Neural cell (in vitro differentiated cells): ENCODE data around the gene R3HDML. TPM values are rescaled to one million over a fixed set of nuclear protein-coding genes. Genes with fewer than 3 reads are reported as not detected.
"Not testable (repeated sequence)": the region's sequence is repeated elsewhere in the genome, so short reads cannot be mapped to it uniquely, and the experiment has no call there.

Experiments used
- H2AFZ ChIP-seq: fragments of 200-600, 300-800 bp; sonication (generic), shearing (Covaris generic); 2 replicates; pipeline ENCODE4 v1.6.0; 2014; ENCODE audit warnings: low read depth, mild to moderate bottlenecking, antibody characterized with exemption, low read length, moderate library complexity
- H3F3A ChIP-seq: fragments of 200-600 bp; shearing (Covaris generic); 2 replicates; pipeline ENCODE4 v1.6.1; 2016; ENCODE audit warnings: mild to moderate bottlenecking, moderate library complexity, mixed read lengths, antibody characterized with exemption, low read length; ENCODE audit not compliant: insufficient read depth, poor library complexity, severe bottlenecking
- H3K27ac ChIP-seq: fragments of 200-600, 300-800 bp; sonication (generic), shearing (Covaris generic); 2 replicates; pipeline ENCODE4 v1.5.1; 2014; ENCODE audit warnings: mild to moderate bottlenecking, low read length, moderate library complexity
- H3K27me3 ChIP-seq: fragments of 300-800, 200-600 bp; sonication (generic), shearing (Covaris generic); 2 replicates; pipeline ENCODE4 v1.6.0; 2014; ENCODE audit warnings: mild to moderate bottlenecking, low read depth, low read length, moderate library complexity; ENCODE audit not compliant: insufficient read depth
- H3K36me3 ChIP-seq: fragments of 300-800, 200-600 bp; sonication (generic), shearing (Covaris generic); 2 replicates; pipeline ENCODE4 v1.5.1; 2014; ENCODE audit warnings: mild to moderate bottlenecking, antibody characterized with exemption, low read length, moderate library complexity; ENCODE audit not compliant: insufficient read depth
- H3K4me2 ChIP-seq: fragments of 300-800, 200-600 bp; sonication (generic), shearing (Covaris generic); 2 replicates; pipeline ENCODE4 v1.6.0; 2014; ENCODE audit warnings: mild to moderate bottlenecking, low read length
- H3K4me3 ChIP-seq: fragments of 300-800, 200-600 bp; sonication (generic), shearing (Covaris generic); 2 replicates; pipeline ENCODE4 v1.5.1; 2014; ENCODE audit warnings: mild to moderate bottlenecking, low read length, moderate library complexity
- H3K79me2 ChIP-seq: fragments of 200-600 bp; shearing (Covaris generic); replicated peaks from 2 replicates; pipeline ENCODE4 v1.6.0; 2014; ENCODE audit warnings: mild to moderate bottlenecking, low read length, moderate library complexity; ENCODE audit not compliant: insufficient read depth
- H3K9ac ChIP-seq: fragments of 300-800, 200-600 bp; sonication (generic), shearing (Covaris generic); 2 replicates; pipeline ENCODE4 v1.6.1; 2016; ENCODE audit warnings: mild to moderate bottlenecking, low read length, mixed read lengths
- H3K9me2 ChIP-seq: fragments of 200-600 bp; shearing (Covaris generic); 2 replicates; pipeline ENCODE4 v1.6.1; 2016; ENCODE audit warnings: mild to moderate bottlenecking, low read length, mixed read lengths; ENCODE audit not compliant: insufficient read depth
- H3K9me3 ChIP-seq: fragments of 200-600, 300-800 bp; sonication (generic), shearing (Covaris generic); 2 replicates; pipeline ENCODE4 v1.6.1; 2016; ENCODE audit warnings: mild to moderate bottlenecking, mixed run types, low read length, moderate library complexity, mixed read lengths
- H4K20me1 ChIP-seq: fragments of 200-600 bp; shearing (Covaris generic); 2 replicates; pipeline ENCODE4 v1.6.1; 2016; ENCODE audit warnings: mild to moderate bottlenecking, mixed run types; ENCODE audit not compliant: insufficient read depth
- CTCF ChIP-seq: fragments of 450-650 bp; IDR thresholded peaks from 2 replicates; pipeline ENCODE4 v1.5.1; 2014; ENCODE audit warnings: antibody characterized with exemption, mild to moderate bottlenecking, moderate library complexity; ENCODE audit not compliant: poor library complexity, severe bottlenecking
- EP300 ChIP-seq: fragments of 450-650 bp; conservative IDR thresholded peaks from 2 replicates; pipeline ENCODE4 v1.6.1; 2014; ENCODE audit warnings: antibody characterized with exemption, mild to moderate bottlenecking, moderate library complexity; ENCODE audit not compliant: poor library complexity, severe bottlenecking
- EZH2 ChIP-seq: fragments of 200-600, 300-800 bp; shearing (Covaris generic), sonication (generic); IDR thresholded peaks from 2 replicates; pipeline ENCODE4 v1.6.1; 2014; ENCODE audit warnings: antibody characterized with exemption, low read length, borderline replicate concordance, mild to moderate bottlenecking; ENCODE audit not compliant: insufficient read depth, poor library complexity, severe bottlenecking
- MXI1 ChIP-seq: fragments of 450-650 bp; conservative IDR thresholded peaks from 2 replicates; pipeline ENCODE4 v1.6.1; 2014; ENCODE audit warnings: antibody characterized with exemption, mild to moderate bottlenecking; ENCODE audit not compliant: poor library complexity, severe bottlenecking
- POLR2AphosphoS5 ChIP-seq: IDR thresholded peaks from 2 replicates; pipeline ENCODE4 v1.6.1; 2012
- RAD21 ChIP-seq: fragments of 450-650 bp; conservative IDR thresholded peaks from 2 replicates; pipeline ENCODE4 v1.6.1; 2014; ENCODE audit warnings: antibody characterized with exemption, mild to moderate bottlenecking, moderate library complexity
- REST ChIP-seq: IDR thresholded peaks from 2 replicates; pipeline ENCODE4 v1.6.1; 2012; ENCODE audit warnings: borderline replicate concordance
- SMC3 ChIP-seq: fragments of 450-650 bp; conservative IDR thresholded peaks from 2 replicates; pipeline ENCODE4 v1.6.1; 2014; ENCODE audit warnings: antibody characterized with exemption, mild to moderate bottlenecking, moderate library complexity; ENCODE audit not compliant: poor library complexity
- TAF1 ChIP-seq: IDR thresholded peaks from 2 replicates; pipeline ENCODE4 v1.6.1; 2012; ENCODE audit warnings: low read depth
- polyA plus RNA-seq: library from polyadenylated mRNA; depleted of rRNA; stranded (reverse); fragments of >200 nt; gene quantifications from 2 replicates; pipeline ENCODE4 v1.2.3, GENCODE V29; 2014

The R3HDML gene
- polyA plus RNA-seq, 1 donor from 2014 or later = not detected

GRCh38 chr20:44324343-44324742, 12.5 kb upstream of the R3HDML start:
- Histone ChIP-seq H3K36me3 (no peaks in the 10 kb centered on the region), H3K4me3 (no peak overlapping the region), H3K9ac (no peak overlapping the region), H3K9me2 (no peaks in the 10 kb centered on the region), H3F3A (no peaks in the 10 kb centered on the region), H3K27me3 (no peaks in the 10 kb centered on the region), H3K9me3 (no peaks in the 10 kb centered on the region), H4K20me1 (no peaks in the 10 kb centered on the region), H2AFZ (no peak overlapping the region), H3K79me2 (no peaks in the 10 kb centered on the region), H3K4me2 (no peak overlapping the region), H3K27ac (no peak overlapping the region)
- TF ChIP-seq SMC3 (no peak), EZH2 (no peak), POLR2AphosphoS5 (no peak), RAD21 (no peak), REST (no peak), MXI1 (no peak), TAF1 (no peak), EP300 (no peak)

GRCh38 chr20:44326391-44327159, 10.3 kb upstream of the R3HDML start:
- Histone ChIP-seq H4K20me1 (no peaks in the 10 kb centered on the region), H3K9ac (no peak overlapping the region), H3K9me3 (no peaks in the 10 kb centered on the region), H3K9me2 (no peaks in the 10 kb centered on the region), H3K27ac (no peak overlapping the region), H3K36me3 (no peaks in the 10 kb centered on the region), H3K4me3 (no peak overlapping the region), H3K79me2 (no peaks in the 10 kb centered on the region), H3K27me3 (no peaks in the 10 kb centered on the region), H2AFZ (no peak overlapping the region), H3F3A (no peaks in the 10 kb centered on the region), H3K4me2 (no peak overlapping the region)
- TF ChIP-seq EZH2 = no peak
- TF ChIP-seq MXI1 = no peak
- no peak for TF ChIP-seq CTCF
- TF ChIP-seq RAD21 = no peak
- no peak for TF ChIP-seq SMC3
- TF ChIP-seq POLR2AphosphoS5 = no peak
- TF ChIP-seq TAF1 = no peak
- no peak for TF ChIP-seq EP300
- TF ChIP-seq REST = no peak

GRCh38 chr20:44327748-44328147, 9.1 kb upstream of the R3HDML start:
- H3K36me3 ChIP-seq, H3F3A ChIP-seq, H3K9me3 ChIP-seq, H3K4me2 ChIP-seq, H2AFZ ChIP-seq, H4K20me1 ChIP-seq, H3K4me3 ChIP-seq, H3K27ac ChIP-seq, H3K9ac ChIP-seq, H3K9me2 ChIP-seq, H3K79me2 ChIP-seq, H3K27me3 ChIP-seq: not testable (repeated sequence)
